GM12872 (cell line): ENCODE data around the gene PRKAG2.

Experiments used
- CTCF ChIP-seq: IDR thresholded peaks from 3 replicates; pipeline ENCODE4 v1.5.1; 2011; ENCODE audit warnings: low read depth, mild to moderate bottlenecking, low read length, moderate library complexity; ENCODE audit not compliant: insufficient read depth

PRKAG2 gene

DNA sequence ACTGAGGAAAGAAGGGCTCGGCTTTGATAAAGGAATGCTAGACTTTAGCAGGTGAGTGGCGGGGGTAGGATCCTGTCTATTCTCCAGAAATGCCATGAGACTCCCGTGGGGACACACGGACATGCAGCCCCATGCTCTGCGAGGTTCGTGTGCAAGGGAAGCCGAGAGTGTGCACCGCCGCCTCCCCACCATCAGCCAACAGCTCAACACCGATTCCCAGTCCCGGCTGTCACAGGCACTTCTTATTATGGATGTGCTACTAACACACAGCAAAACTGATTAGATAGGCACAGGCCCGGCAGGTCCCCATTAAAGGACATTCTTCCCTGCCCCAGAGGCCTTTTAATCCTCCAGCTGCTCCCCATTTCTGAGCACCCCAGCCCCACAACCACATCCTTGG is 154.4 kb downstream of the PRKAG2 start:
- no peak for TF ChIP-seq CTCF

GRCh38 chr7:151721694-151722093 is 155.2 kb downstream of the PRKAG2 start:
- no peak for TF ChIP-seq CTCF

DNA sequence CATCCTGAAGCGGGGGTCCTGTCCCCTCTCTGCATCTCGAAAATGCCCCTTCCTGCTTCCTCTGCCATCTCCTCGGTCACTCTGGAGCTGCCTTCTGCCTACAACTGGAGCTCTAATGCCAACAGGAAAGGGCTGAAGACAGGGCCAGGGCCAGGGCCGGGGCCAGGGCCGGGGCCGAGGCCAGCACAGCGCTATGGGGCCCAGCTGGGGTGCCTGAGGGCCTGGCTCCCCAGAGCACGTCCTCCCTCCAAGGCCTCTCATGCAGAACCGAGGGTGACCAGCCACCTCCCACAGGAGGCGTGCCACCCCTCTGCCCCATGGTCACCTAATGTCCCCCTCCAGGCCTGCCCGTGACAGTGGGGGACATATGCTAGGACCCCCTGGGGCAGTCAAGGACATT is 155.7 kb downstream of the PRKAG2 start:
- no peak for TF ChIP-seq CTCF

DNA sequence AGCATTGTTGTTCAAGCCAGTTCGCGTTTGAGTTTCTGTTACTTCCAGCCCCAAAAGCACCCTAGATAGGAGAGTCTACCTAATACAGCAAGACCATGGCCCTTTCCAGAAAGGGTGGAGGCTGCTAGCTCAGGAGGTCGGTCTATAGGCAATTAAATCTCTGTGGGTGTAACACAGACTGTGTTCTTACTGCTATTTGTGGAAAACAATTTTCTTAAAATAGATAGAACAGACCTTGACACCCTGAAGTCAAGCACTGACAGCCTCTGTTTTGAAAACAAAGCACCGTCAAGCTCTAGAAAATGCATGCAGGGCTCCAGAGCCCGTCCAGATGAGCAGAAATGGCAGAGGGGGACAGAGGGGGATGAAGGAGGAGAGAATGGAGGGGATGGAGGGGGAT is 156.6 kb downstream of the PRKAG2 start:
- no peak for TF ChIP-seq CTCF

GRCh38 chr7:151719897-151720242 is 157.0 kb downstream of the PRKAG2 start:
- TF ChIP-seq CTCF = no peak

- no peak for TF ChIP-seq CTCF
Observed at GRCh38 chr7:151719031-151719896, 157.7 kb downstream of the PRKAG2 start.

DNA sequence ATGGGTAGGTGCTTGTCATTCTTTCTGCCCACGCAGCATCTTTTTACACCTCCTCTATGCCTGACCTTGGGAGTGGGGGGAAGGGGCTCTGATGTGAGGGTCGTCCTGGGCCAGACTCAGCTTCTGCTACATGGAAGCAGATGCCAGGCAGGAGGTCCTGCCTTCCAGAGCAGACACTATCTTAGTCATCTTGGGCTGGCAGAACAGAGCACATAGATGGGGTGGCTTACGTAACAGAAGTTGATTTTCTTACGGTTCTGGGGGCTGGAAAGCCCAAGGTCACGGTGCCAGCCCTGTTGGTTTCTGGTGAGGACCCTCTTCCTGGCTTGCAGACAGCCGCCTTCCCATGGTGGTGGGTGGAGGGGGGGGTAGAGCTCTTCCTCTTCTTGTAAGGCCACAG is 159.0 kb downstream of the PRKAG2 start:
- no peak for TF ChIP-seq CTCF
